Activated naive CD4-positive, alpha-beta T cell treated with anti-CD3 and anti-CD28 coated beads, Interleukin-2, amount 10 ng/mL, durations not matched to agents 7 days and 5 days (primary cell): ENCODE measurements around the gene LYZL4.
A peak's percentile ranks its signal among the peaks of the same experiment; 100 is the strongest.

Source experiments
- CTCF ChIA-PET: fragments of 350-600 bp; sonication (Branson Sonifier 250); formaldehyde crosslinking; loops from one replicate; lab custom pipeline; 2021; ENCODE audit warnings: antibody characterized with exemption; lab: Charles Lee
- DNase-seq: peaks from one replicate; pipeline ENCODE4 v3.0.0-alpha.2; 2020
- H3K27ac Mint-ChIP-seq: one replicate; pipeline ENCODE4 v1.8.0; 2021; ENCODE audit warnings: mild to moderate bottlenecking, moderate library complexity, mixed read lengths
- H3K27me3 Mint-ChIP-seq: one replicate; pipeline ENCODE4 v1.8.0; 2021; ENCODE audit warnings: mild to moderate bottlenecking, mixed read lengths
- H3K36me3 Mint-ChIP-seq: one replicate; pipeline ENCODE4 v1.8.0; 2021; ENCODE audit warnings: mixed read lengths
- H3K4me1 Mint-ChIP-seq: one replicate; pipeline ENCODE4 v1.8.0; 2021; ENCODE audit warnings: mixed read lengths
- H3K4me3 Mint-ChIP-seq: one replicate; pipeline ENCODE4 v1.8.0; 2021; ENCODE audit warnings: mild to moderate bottlenecking, moderate library complexity, mixed read lengths
- H3K9me3 Mint-ChIP-seq: one replicate; pipeline ENCODE4 v1.8.0; 2021; ENCODE audit warnings: mixed read lengths

LYZL4 gene

GRCh38 chr3:42411429-42411828, 1.0 kb upstream of the LYZL4 start:
- CTCF ChIA-PET = no interaction called here
- no peak overlapping the region for H3K4me3 Mint-ChIP-seq

GRCh38 chr3:42408156-42408555, 2.3 kb downstream of the LYZL4 start:
- no peaks in the 10 kb centered on the region for H3K9me3 Mint-ChIP-seq
- H3K4me1 Mint-ChIP-seq = no peaks in the 10 kb centered on the region
- CTCF ChIA-PET = no interaction called here
- no peaks in the 10 kb centered on the region for H3K36me3 Mint-ChIP-seq
- no peak for DNase-seq
- H3K27ac Mint-ChIP-seq = no peak overlapping the region
- H3K27me3 Mint-ChIP-seq = peaks cover 10% of the 10 kb centered on the region
- no peak overlapping the region for H3K4me3 Mint-ChIP-seq

More at GRCh38 chr3:42411429-42411828, 1.0 kb upstream of the LYZL4 start:
- Mint-ChIP-seq H3K27me3 (peaks cover 13% of the 10 kb centered on the region), H3K4me1 (no peaks in the 10 kb centered on the region), H3K27ac (no peak overlapping the region), H3K36me3 (no peaks in the 10 kb centered on the region), H3K9me3 (no peaks in the 10 kb centered on the region)
- no peak for DNase-seq

- H3K4me3 Mint-ChIP-seq = no peak overlapping the region
- CTCF ChIA-PET = no interaction called here
- H3K27ac Mint-ChIP-seq = no peak overlapping the region
- H3K36me3 Mint-ChIP-seq = no peaks in the 10 kb centered on the region
- H3K9me3 Mint-ChIP-seq = no peaks in the 10 kb centered on the region
- peaks cover 10% of the 10 kb centered on the region for H3K27me3 Mint-ChIP-seq
- H3K4me1 Mint-ChIP-seq = no peaks in the 10 kb centered on the region
- no peak for DNase-seq
These were observed 3.5 kb downstream of the LYZL4 start for GRCh38 chr3:42406727-42407450.

GRCh38 chr3:42405857-42406256, 4.6 kb downstream of the LYZL4 start:
- H3K27me3 Mint-ChIP-seq = peaks cover 10% of the 10 kb centered on the region
- no peaks in the 10 kb centered on the region for H3K36me3 Mint-ChIP-seq
- no peak overlapping the region for H3K27ac Mint-ChIP-seq
- CTCF ChIA-PET = interaction anchor here (1.0 kb wide), 1 partner anchor 11 kb away, joined by 3 read pairs; no protein-coding TSS in a partner anchor
- no peak overlapping the region for H3K4me3 Mint-ChIP-seq
- no peak for DNase-seq
- no peaks in the 10 kb centered on the region for H3K9me3 Mint-ChIP-seq
- no peaks in the 10 kb centered on the region for H3K4me1 Mint-ChIP-seq

GRCh38 chr3:42403737-42404136, 6.7 kb downstream of the LYZL4 start:
- no peak for DNase-seq
- Mint-ChIP-seq H3K9me3 (no peaks in the 10 kb centered on the region), H3K36me3 (no peaks in the 10 kb centered on the region), H3K4me3 (no peak overlapping the region), H3K4me1 (no peaks in the 10 kb centered on the region), H3K27ac (no peak overlapping the region), H3K27me3 (no peaks in the 10 kb centered on the region)
- CTCF ChIA-PET = no interaction called here

- CTCF ChIA-PET = no interaction called here
- H3K4me3 Mint-ChIP-seq = no peak overlapping the region
- H3K36me3 Mint-ChIP-seq = no peaks in the 10 kb centered on the region
- H3K27me3 Mint-ChIP-seq = no peaks in the 10 kb centered on the region
- H3K27ac Mint-ChIP-seq = no peak overlapping the region
- no peaks in the 10 kb centered on the region for H3K4me1 Mint-ChIP-seq
- H3K9me3 Mint-ChIP-seq = no peaks in the 10 kb centered on the region
- no peak for DNase-seq
These were observed 7.9 kb downstream of the LYZL4 start for GRCh38 chr3:42402394-42403096.

- no peaks in the 10 kb centered on the region for H3K27me3 Mint-ChIP-seq
- no peaks in the 10 kb centered on the region for H3K4me1 Mint-ChIP-seq
- no peak for DNase-seq
- CTCF ChIA-PET = no interaction called here
- no peak overlapping the region for H3K4me3 Mint-ChIP-seq
- no peaks in the 10 kb centered on the region for H3K36me3 Mint-ChIP-seq
- H3K9me3 Mint-ChIP-seq = no peaks in the 10 kb centered on the region
- no peak overlapping the region for H3K27ac Mint-ChIP-seq
These were observed 12.3 kb downstream of the LYZL4 start for GRCh38 chr3:42398080-42398479.

GRCh38 chr3:42397644-42398043, 12.8 kb downstream of the LYZL4 start:
- Mint-ChIP-seq H3K4me1 (no peaks in the 10 kb centered on the region), H3K27ac (no peak overlapping the region)
- DNase-seq = no peak

GRCh38 chr3:42394579-42395288, 15.7 kb downstream of the LYZL4 start:
- no peak overlapping the region for H3K4me3 Mint-ChIP-seq
- H3K36me3 Mint-ChIP-seq = no peaks in the 10 kb centered on the region
- H3K9me3 Mint-ChIP-seq = no peaks in the 10 kb centered on the region
- no peak for DNase-seq
- H3K4me1 Mint-ChIP-seq = no peaks in the 10 kb centered on the region
- no peaks in the 10 kb centered on the region for H3K27me3 Mint-ChIP-seq
- H3K27ac Mint-ChIP-seq = no peak overlapping the region
- CTCF ChIA-PET = interaction anchor here (0.9 to 1.0 kb wide), 3 partner anchors 10 to 49 kb away, joined by 3 to 4 read pairs (median 3); no protein-coding TSS in a partner anchor

More at GRCh38 chr3:42397644-42398043, 12.8 kb downstream of the LYZL4 start:
- Mint-ChIP-seq H3K9me3 (no peaks in the 10 kb centered on the region), H3K4me3 (no peak overlapping the region), H3K36me3 (no peaks in the 10 kb centered on the region), H3K27me3 (no peaks in the 10 kb centered on the region)
- CTCF ChIA-PET = no interaction called here

GRCh38 chr3:42387802-42388651, 22.4 kb downstream of the LYZL4 start:
- Mint-ChIP-seq H3K27ac (peak overlapping the region; percentile 77), H3K27me3 (peaks cover 3% of the 10 kb centered on the region), H3K4me3 (no peak overlapping the region), H3K4me1 (peaks cover 20% of the 10 kb centered on the region), H3K9me3 (no peaks in the 10 kb centered on the region), H3K36me3 (no peaks in the 10 kb centered on the region)
- peak; percentile 38 for DNase-seq
- CTCF ChIA-PET = interaction anchor here (0.9 to 1.3 kb wide), 2 partner anchors 55 to 140 kb away, joined by 3 to 4 read pairs; no protein-coding TSS in a partner anchor

GRCh38 chr3:42381551-42382082, 28.8 kb downstream of the LYZL4 start:
- CTCF ChIA-PET = no interaction called here
- no peak overlapping the region for H3K4me3 Mint-ChIP-seq
- no peak for DNase-seq
- no peaks in the 10 kb centered on the region for H3K4me1 Mint-ChIP-seq
- H3K9me3 Mint-ChIP-seq = no peaks in the 10 kb centered on the region
- H3K27me3 Mint-ChIP-seq = peaks cover 3% of the 10 kb centered on the region
- H3K27ac Mint-ChIP-seq = no peak overlapping the region
- H3K36me3 Mint-ChIP-seq = no peaks in the 10 kb centered on the region

- Mint-ChIP-seq H3K4me1 (no peaks in the 10 kb centered on the region), H3K9me3 (no peaks in the 10 kb centered on the region), H3K36me3 (no peaks in the 10 kb centered on the region), H3K27ac (no peak overlapping the region), H3K27me3 (no peaks in the 10 kb centered on the region), H3K4me3 (no peak overlapping the region)
- CTCF ChIA-PET = interaction anchor here (0.6 kb wide), 1 partner anchor 188 kb away, joined by 3 read pairs; no protein-coding TSS in a partner anchor
- no peak for DNase-seq
These were observed 32.7 kb downstream of the LYZL4 start for GRCh38 chr3:42377681-42378080.

- no peak for DNase-seq
- CTCF ChIA-PET = no interaction called here
- Mint-ChIP-seq H3K27ac (no peak overlapping the region), H3K27me3 (no peaks in the 10 kb centered on the region), H3K36me3 (no peaks in the 10 kb centered on the region), H3K4me3 (no peak overlapping the region), H3K9me3 (no peaks in the 10 kb centered on the region), H3K4me1 (no peaks in the 10 kb centered on the region)
These were observed 34.0 kb downstream of the LYZL4 start for GRCh38 chr3:42376344-42376798.
